ENCODE data around the gene PFN3.

- TF ChIP-seq EZH2 (IDR thresholded peaks at IDR 0.05; ENCODE audit: borderline replicate concordance, low read depth, low read length, severe bottlenecking) = no peak
- no peak for TF ChIP-seq CTCF (IDR thresholded peaks at IDR 0.05; ENCODE audit: borderline replicate concordance, extremely low read depth, low read length, poor library complexity, severe bottlenecking)
These were observed 2.5 kb downstream of the PFN3 start for GRCh38 chr5:177397875-177398390.
